ENCODE data around the gene PSMD14.

- no peak for TF ChIP-seq CTCF (IDR thresholded peaks at IDR 0.05)
- TF ChIP-seq POLR2A (IDR thresholded peaks at IDR 0.05) = no peak
Measured at GRCh38 chr2:161425728-161426454, 117.7 kb downstream of the PSMD14 start.

Measured in body of pancreas (tissue), 4 donors.